ENCODE results near the gene PTPRA.

Gene PTPRA

GRCh38 chr20:2911200-2911599 is 37.9 kb downstream of the PTPRA start:
- CTCF ChIA-PET = no interaction called here
- no peak for DNase-seq (ENCODE audit: extremely low spot score)
- TF ChIP-seq CTCF (IDR thresholded peaks at IDR 0.05; ENCODE audit: control extremely low read depth, extremely low read depth, low read depth, missing control alignments) = no peak
- POLR2A ChIA-PET = no interaction called here

- no peak for DNase-seq (ENCODE audit: extremely low spot score)
- CTCF ChIA-PET = interaction anchor here (0.6 to 1.8 kb wide), 7 partner anchors 9 to 140 kb away, joined by 3 to 4 read pairs (median 4); no protein-coding TSS in a partner anchor
- TF ChIP-seq CTCF (IDR thresholded peaks at IDR 0.05; ENCODE audit: control extremely low read depth, extremely low read depth, low read depth, missing control alignments) = peak; percentile 37
- POLR2A ChIA-PET = no interaction called here
These were observed 40.9 kb downstream of the PTPRA start for GRCh38 chr20:2914160-2914559.

GRCh38 chr20:2917266-2917665 is 44.0 kb downstream of the PTPRA start:
- no peak for DNase-seq (ENCODE audit: extremely low spot score)
- ChIA-PET CTCF (interaction anchor here (1.0 to 2.1 kb wide), 6 partner anchors 10 to 84 kb away, joined by 3 to 8 read pairs (median 3); no protein-coding TSS in a partner anchor), POLR2A (no interaction called here)
- TF ChIP-seq CTCF (IDR thresholded peaks at IDR 0.05; ENCODE audit: control extremely low read depth, extremely low read depth, low read depth, missing control alignments) = no peak

- ChIA-PET CTCF (interaction anchor here (1.0 to 2.1 kb wide), 4 partner anchors 11 to 83 kb away, joined by 3 to 8 read pairs (median 4); no protein-coding TSS in a partner anchor), POLR2A (interaction anchor here (0.5 kb wide), 1 partner anchor 26 kb away, joined by 9 read pairs; no protein-coding TSS in a partner anchor)
- DNase-seq (ENCODE audit: extremely low spot score) = no peak
- TF ChIP-seq CTCF (IDR thresholded peaks at IDR 0.05; ENCODE audit: control extremely low read depth, extremely low read depth, low read depth, missing control alignments) = no peak
These were observed 45.1 kb downstream of the PTPRA start for GRCh38 chr20:2918096-2919049.

GRCh38 chr20:2919518-2920245 is 46.4 kb downstream of the PTPRA start:
- no peak for DNase-seq (ENCODE audit: extremely low spot score)
- ChIA-PET POLR2A (interaction anchor here (0.5 kb wide), 2 partner anchors 28 to 327 kb away, joined by 6 to 9 read pairs; no protein-coding TSS in a partner anchor), CTCF (interaction anchor here (0.6 to 1.4 kb wide), 7 partner anchors 11 to 47 kb away, joined by 3 read pairs; no protein-coding TSS in a partner anchor)
- no peak for TF ChIP-seq CTCF (IDR thresholded peaks at IDR 0.05; ENCODE audit: control extremely low read depth, extremely low read depth, low read depth, missing control alignments)

- TF ChIP-seq CTCF (IDR thresholded peaks at IDR 0.05; ENCODE audit: control extremely low read depth, extremely low read depth, low read depth, missing control alignments) = no peak
- ChIA-PET POLR2A (no interaction called here), CTCF (interaction anchor here (0.6 to 1.4 kb wide), 5 partner anchors 11 to 48 kb away, joined by 3 read pairs; no protein-coding TSS in a partner anchor)
- DNase-seq (ENCODE audit: extremely low spot score) = no peak
These were observed 47.2 kb downstream of the PTPRA start for GRCh38 chr20:2920473-2920872.
